Measurements from ENCODE around the gene CUL9.

CUL9 gene

DNA sequence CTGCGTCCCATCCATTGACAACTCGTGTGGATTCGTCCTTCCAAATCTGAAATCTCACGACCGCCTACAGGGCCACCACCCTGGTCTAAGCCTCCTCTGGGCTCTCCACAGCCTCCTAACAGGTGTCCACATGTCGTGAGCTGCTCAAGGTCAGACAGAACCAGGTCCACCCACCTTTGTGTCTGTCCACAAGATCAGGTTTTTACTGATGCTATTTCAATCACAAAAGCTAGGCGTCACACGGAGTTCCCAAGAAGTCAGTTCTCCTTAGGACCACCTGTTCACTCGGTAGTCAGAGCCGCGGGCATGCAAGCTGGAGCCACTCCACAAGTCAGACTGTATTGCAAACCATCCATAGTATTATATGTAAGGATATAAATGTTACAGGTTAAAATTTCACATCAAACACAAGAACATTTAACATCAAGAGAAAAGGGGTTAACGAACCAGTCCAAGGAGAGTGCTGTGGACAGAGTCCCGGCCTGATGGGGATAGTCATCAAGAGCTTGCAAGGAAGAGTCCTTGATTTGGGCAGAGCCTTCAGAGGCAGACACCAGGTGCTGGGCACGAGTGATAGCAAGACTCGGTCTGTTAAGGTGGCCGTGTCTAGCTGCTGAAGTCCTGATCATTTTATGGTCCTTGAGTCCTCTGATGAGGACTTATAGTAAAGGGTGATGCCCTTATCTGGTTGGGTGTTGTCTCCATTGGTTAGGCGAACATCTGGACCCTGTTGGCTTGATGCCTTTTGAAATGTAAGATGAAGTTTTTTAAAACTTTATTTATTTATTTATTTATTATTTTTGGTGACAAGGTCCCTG is 48.0 kb downstream of the CUL9 start:
- no peaks in the 10 kb centered on the region for H3K79me2 ChIP-seq (ENCODE audit: control insufficient read depth, insufficient read depth, low read length, unreplicated experiment)
- H3K27ac ChIP-seq (ENCODE audit: low read depth, low read length) = no peak overlapping the region
- H2AFZ ChIP-seq (ENCODE audit: low read length, unreplicated experiment) = peak overlapping the region; percentile 68
- H3K27me3 ChIP-seq (ENCODE audit: insufficient read depth, low read length) = peaks cover 6% of the 10 kb centered on the region; the same call in 1 of the 2 replicates
- no peaks in the 10 kb centered on the region for H3K36me3 ChIP-seq (ENCODE audit: insufficient read depth, low read length)
- H3K4me1 ChIP-seq (ENCODE audit: control insufficient read depth, insufficient read depth, low read length, unreplicated experiment) = no peaks in the 10 kb centered on the region
- H3K4me3 ChIP-seq (ENCODE audit: low read depth, low read length) = peak overlapping the region; percentile 90

GRCh38 chr6:43231053-43231452 is 49.1 kb downstream of the CUL9 start:
- Histone ChIP-seq H3K27me3 (ENCODE audit: insufficient read depth, low read length) (peaks cover 6% of the 10 kb centered on the region; the same call in 1 of the 2 replicates), H2AFZ (ENCODE audit: low read length, unreplicated experiment) (no peak overlapping the region), H3K79me2 (ENCODE audit: control insufficient read depth, insufficient read depth, low read length, unreplicated experiment) (no peaks in the 10 kb centered on the region), H3K4me3 (ENCODE audit: low read depth, low read length) (no peak overlapping the region), H3K27ac (ENCODE audit: low read depth, low read length) (no peak overlapping the region), H3K4me1 (ENCODE audit: control insufficient read depth, insufficient read depth, low read length, unreplicated experiment) (no peaks in the 10 kb centered on the region), H3K36me3 (ENCODE audit: insufficient read depth, low read length) (no peaks in the 10 kb centered on the region)

GRCh38 chr6:43231735-43232450 is 49.9 kb downstream of the CUL9 start:
- Histone ChIP-seq H3K27ac (ENCODE audit: low read depth, low read length) (no peak overlapping the region), H2AFZ (ENCODE audit: low read length, unreplicated experiment) (no peak overlapping the region), H3K36me3 (ENCODE audit: insufficient read depth, low read length) (no peaks in the 10 kb centered on the region), H3K27me3 (ENCODE audit: insufficient read depth, low read length) (peaks cover 9% of the 10 kb centered on the region; the same call in 1 of the 2 replicates), H3K4me3 (ENCODE audit: low read depth, low read length) (no peak overlapping the region), H3K79me2 (ENCODE audit: control insufficient read depth, insufficient read depth, low read length, unreplicated experiment) (no peaks in the 10 kb centered on the region), H3K4me1 (ENCODE audit: control insufficient read depth, insufficient read depth, low read length, unreplicated experiment) (no peaks in the 10 kb centered on the region)

DNA sequence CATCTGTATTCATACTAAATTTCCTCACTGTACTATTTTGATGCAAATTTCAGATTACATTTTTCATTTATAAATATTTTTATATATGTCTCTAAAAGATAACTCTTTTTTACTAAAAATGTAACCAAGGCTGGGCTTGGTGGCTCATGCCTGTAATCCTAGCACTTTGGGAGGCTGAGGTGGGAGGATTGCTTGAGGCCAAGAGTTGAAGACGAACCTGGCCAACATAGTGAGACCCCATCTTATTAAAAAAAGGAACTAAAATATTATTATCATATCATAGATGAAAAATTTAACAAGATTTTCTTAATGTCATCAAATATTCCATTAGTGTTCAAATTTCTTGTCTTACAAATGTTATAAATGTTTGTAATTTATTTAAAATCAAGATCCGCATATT is 53.8 kb downstream of the CUL9 start:
- Histone ChIP-seq H3K4me1 (ENCODE audit: control insufficient read depth, insufficient read depth, low read length, unreplicated experiment) (no peaks in the 10 kb centered on the region), H3K27me3 (ENCODE audit: insufficient read depth, low read length) (peaks cover 43% of the 10 kb centered on the region), H3K27ac (ENCODE audit: low read depth, low read length) (no peak overlapping the region)

DNA sequence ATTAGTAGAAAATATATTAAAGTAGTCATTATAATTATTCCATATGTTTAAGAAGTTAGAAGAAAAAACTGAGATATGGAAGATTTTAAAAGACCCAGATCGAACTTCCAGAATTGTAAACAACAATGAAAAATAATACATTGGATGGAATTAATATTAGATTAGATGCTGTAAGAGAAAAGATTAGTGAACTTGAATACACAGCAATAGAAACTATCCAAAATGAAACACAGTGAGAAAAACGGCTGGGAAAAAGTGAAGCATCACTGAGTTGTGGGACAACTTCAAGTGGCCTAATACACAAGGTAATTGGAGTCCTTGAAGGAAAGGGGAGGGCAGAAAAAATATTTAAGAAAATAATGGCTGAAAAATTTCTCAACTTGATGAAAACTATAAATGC is 57.1 kb downstream of the CUL9 start:
- H2AFZ ChIP-seq (ENCODE audit: low read length, unreplicated experiment) = no peak overlapping the region
- H3K27ac ChIP-seq (ENCODE audit: low read depth, low read length) = no peak overlapping the region
- H3K79me2 ChIP-seq (ENCODE audit: control insufficient read depth, insufficient read depth, low read length, unreplicated experiment) = no peaks in the 10 kb centered on the region
- H3K36me3 ChIP-seq (ENCODE audit: insufficient read depth, low read length) = no peaks in the 10 kb centered on the region
- H3K4me1 ChIP-seq (ENCODE audit: control insufficient read depth, insufficient read depth, low read length, unreplicated experiment) = no peaks in the 10 kb centered on the region
- no peak overlapping the region for H3K4me3 ChIP-seq (ENCODE audit: low read depth, low read length)
- H3K27me3 ChIP-seq (ENCODE audit: insufficient read depth, low read length) = peaks cover 67% of the 10 kb centered on the region

More for the DNA sequence above, 53.8 kb downstream of the CUL9 start:
- H3K4me3 ChIP-seq (ENCODE audit: low read depth, low read length) = no peak overlapping the region
- no peak overlapping the region for H2AFZ ChIP-seq (ENCODE audit: low read length, unreplicated experiment)
- no peaks in the 10 kb centered on the region for H3K79me2 ChIP-seq (ENCODE audit: control insufficient read depth, insufficient read depth, low read length, unreplicated experiment)
- H3K36me3 ChIP-seq (ENCODE audit: insufficient read depth, low read length) = no peaks in the 10 kb centered on the region

DNA sequence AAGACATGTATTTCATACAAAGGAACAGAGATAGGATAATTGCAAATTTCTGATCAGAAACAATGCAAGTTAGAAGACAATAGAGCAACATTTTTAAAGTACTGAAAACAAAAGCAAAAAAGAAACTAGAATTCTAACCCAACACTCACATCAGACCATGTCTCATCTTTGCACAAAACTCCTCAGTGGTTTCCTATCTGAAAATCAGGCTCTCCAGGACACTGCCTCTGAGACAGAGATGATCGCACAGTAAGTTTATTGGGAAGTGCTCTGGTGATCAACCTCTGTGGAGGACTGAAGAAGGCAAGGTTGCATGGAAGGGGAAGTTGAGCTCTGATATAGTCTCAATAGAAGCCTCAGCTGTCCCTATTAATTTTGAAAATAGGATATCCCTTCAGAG is 59.0 kb downstream of the CUL9 start:
- Histone ChIP-seq H3K27ac (ENCODE audit: low read depth, low read length) (no peak overlapping the region), H3K27me3 (ENCODE audit: insufficient read depth, low read length) (peaks cover 86% of the 10 kb centered on the region), H3K79me2 (ENCODE audit: control insufficient read depth, insufficient read depth, low read length, unreplicated experiment) (no peaks in the 10 kb centered on the region)

DNA sequence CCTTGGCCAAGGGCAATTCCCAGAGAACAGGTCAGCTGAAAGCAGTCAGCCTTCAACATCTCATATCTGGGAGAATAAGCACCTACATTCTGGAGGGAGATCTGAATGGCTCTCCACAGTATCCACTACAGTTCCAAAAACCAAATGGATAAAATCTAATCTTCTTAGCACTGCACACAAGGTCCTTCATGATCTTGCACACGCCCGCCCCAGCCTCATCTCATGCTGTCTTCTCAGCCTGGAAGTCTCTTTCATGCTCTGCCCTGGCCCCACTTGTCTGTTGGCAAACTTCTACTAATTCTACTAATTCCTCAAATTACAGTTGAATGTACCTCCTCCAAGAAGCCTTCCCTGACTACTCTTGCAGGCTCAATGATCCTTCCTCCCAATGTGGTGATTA is 59.5 kb downstream of the CUL9 start:
- Histone ChIP-seq H3K27ac (ENCODE audit: low read depth, low read length) (no peak overlapping the region), H2AFZ (ENCODE audit: low read length, unreplicated experiment) (no peak overlapping the region), H3K27me3 (ENCODE audit: insufficient read depth, low read length) (peaks cover 87% of the 10 kb centered on the region)

More for the DNA sequence above, 59.0 kb downstream of the CUL9 start:
- Histone ChIP-seq H3K4me3 (ENCODE audit: low read depth, low read length) (no peak overlapping the region), H3K4me1 (ENCODE audit: control insufficient read depth, insufficient read depth, low read length, unreplicated experiment) (no peaks in the 10 kb centered on the region), H3K36me3 (ENCODE audit: insufficient read depth, low read length) (no peaks in the 10 kb centered on the region), H2AFZ (ENCODE audit: low read length, unreplicated experiment) (no peak overlapping the region)

GRCh38 chr6:43242908-43243663 is 61.1 kb downstream of the CUL9 start, which contains the start of gene TTBK1:
Gene TTBK1, plus strand, starts transcription at chr6:43243481. Its CDS starts 3,180 bp downstream, at chr6:43246661.
- no peak within 1 kb of the TSS for H2AFZ ChIP-seq (ENCODE audit: low read length, unreplicated experiment)
- H3K27ac ChIP-seq (ENCODE audit: low read depth, low read length) = no peak within 1 kb of the TSS
- H3K4me3 ChIP-seq (ENCODE audit: low read depth, low read length) = no peak within 1 kb of the TSS
- no peaks in the 10 kb centered on the region for H3K4me1 ChIP-seq (ENCODE audit: control insufficient read depth, insufficient read depth, low read length, unreplicated experiment)
- no peaks in the 10 kb centered on the region for H3K79me2 ChIP-seq (ENCODE audit: control insufficient read depth, insufficient read depth, low read length, unreplicated experiment)
- no peaks in the 10 kb centered on the region for H3K36me3 ChIP-seq (ENCODE audit: insufficient read depth, low read length)
- H3K27me3 ChIP-seq (ENCODE audit: insufficient read depth, low read length) = peaks cover 75% of the 10 kb centered on the region

More for the DNA sequence above, 59.5 kb downstream of the CUL9 start:
- no peaks in the 10 kb centered on the region for H3K36me3 ChIP-seq (ENCODE audit: insufficient read depth, low read length)
- no peak overlapping the region for H3K4me3 ChIP-seq (ENCODE audit: low read depth, low read length)
- no peaks in the 10 kb centered on the region for H3K4me1 ChIP-seq (ENCODE audit: control insufficient read depth, insufficient read depth, low read length, unreplicated experiment)
- no peaks in the 10 kb centered on the region for H3K79me2 ChIP-seq (ENCODE audit: control insufficient read depth, insufficient read depth, low read length, unreplicated experiment)

GRCh38 chr6:43243664-43244321 is 61.8 kb downstream of the CUL9 start:
- no peak overlapping the region for H3K4me3 ChIP-seq (ENCODE audit: low read depth, low read length)
- no peaks in the 10 kb centered on the region for H3K4me1 ChIP-seq (ENCODE audit: control insufficient read depth, insufficient read depth, low read length, unreplicated experiment)
- no peak overlapping the region for H3K27ac ChIP-seq (ENCODE audit: low read depth, low read length)
- peaks cover 70% of the 10 kb centered on the region for H3K27me3 ChIP-seq (ENCODE audit: insufficient read depth, low read length)
- H3K36me3 ChIP-seq (ENCODE audit: insufficient read depth, low read length) = no peaks in the 10 kb centered on the region
- H3K79me2 ChIP-seq (ENCODE audit: control insufficient read depth, insufficient read depth, low read length, unreplicated experiment) = no peaks in the 10 kb centered on the region
- no peak overlapping the region for H2AFZ ChIP-seq (ENCODE audit: low read length, unreplicated experiment)
